Testis (tissue), 2 donors: ENCODE measurements around the gene RPL18A.

Source experiments
- CTCF ChIP-seq, 3 experiments: fragments of 450-650 bp in 2 of 3; fragments of 200-600 bp in 1 of 3; sonication (generic) in 1 of 3; IDR thresholded peaks; one replicate each; pipeline ENCODE4 v1.5.1; 2016 to 2019; ENCODE audit warnings: antibody characterized with exemption in 3 of 3, mild to moderate bottlenecking in 2 of 3, moderate library complexity in 1 of 3
- POLR2A ChIP-seq: fragments of 450-650 bp; IDR thresholded peaks from one replicate; pipeline ENCODE4 v1.6.1; 2017; ENCODE audit warnings: antibody characterized with exemption, mild to moderate bottlenecking, moderate library complexity

DNA sequence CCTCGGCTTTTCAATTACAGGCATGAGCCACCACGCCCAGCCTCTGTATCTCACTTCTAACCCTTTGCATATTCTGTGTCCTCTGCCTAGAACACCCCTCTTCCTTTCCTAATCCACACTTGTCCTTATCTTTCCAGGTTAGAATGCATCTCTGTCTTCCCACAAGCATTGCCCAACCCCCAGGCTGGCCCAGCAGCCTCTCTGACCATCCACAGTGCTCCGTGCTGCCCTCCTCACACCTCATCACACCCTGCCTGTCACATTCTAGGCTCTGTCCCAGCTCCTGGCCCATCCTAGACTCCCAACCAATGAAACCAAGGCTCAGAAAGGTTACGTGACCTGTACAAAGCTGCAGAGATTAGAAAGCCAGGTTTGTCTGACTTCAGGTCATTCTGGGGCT lies 23.2 kb upstream of the RPL18A start:
- TF ChIP-seq CTCF (IDR thresholded peaks at IDR 0.05) (no peak), POLR2A (no peak)
